Stimulated activated CD4-positive, alpha-beta T cell treated with anti-CD3 and anti-CD28 coated beads, Interleukin-12 subunit alpha, Interleukin-12 subunit beta, amount 100 ng/mL, for 48 hours (primary cell): ENCODE data around the gene KCTD5.
A peak's percentile ranks its signal among the peaks of the same experiment; 100 is the strongest.

Experiments used
- DNase-seq, 3 donors: peaks; one replicate each; pipeline ENCODE4 v3.0.0-alpha.2; 2020; ENCODE audit warnings: low read depth in 2 of 3, low spot score in 1 of 3

KCTD5 gene

DNA sequence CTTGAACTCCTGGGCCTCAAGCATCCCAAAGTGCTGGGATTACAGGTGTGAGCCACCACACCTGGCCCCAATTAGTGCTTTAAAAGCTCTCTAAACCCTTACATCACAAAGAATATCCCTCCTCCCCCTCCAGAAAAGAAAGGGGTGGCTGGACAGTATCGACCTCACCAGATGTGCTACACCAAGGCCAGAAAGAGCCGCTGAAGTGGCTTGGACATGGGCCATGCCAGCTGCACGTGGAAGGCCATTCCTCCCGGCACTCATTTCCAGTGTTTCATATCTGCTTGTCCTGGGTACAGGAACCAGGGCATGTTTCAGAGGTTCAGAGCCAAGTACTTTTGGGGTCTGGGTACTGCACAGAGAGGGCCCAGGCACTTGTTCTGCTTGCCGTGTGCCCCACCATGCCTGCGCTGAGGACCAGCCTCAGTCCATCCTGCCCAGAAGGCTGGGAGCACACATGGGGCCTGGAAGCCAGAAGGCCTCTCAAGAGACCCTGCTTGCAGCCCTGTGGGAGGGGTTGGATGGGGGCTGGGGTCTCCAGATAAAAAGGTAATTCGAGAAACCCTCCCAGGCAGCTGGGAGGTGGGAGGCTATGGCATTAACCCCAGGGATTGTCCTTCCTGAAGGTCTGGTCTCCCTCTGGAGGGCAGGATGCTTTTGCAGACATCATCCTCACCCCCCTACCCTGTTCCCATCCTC lies 66.6 kb downstream of the KCTD5 start:
- no peak for DNase-seq

DNA sequence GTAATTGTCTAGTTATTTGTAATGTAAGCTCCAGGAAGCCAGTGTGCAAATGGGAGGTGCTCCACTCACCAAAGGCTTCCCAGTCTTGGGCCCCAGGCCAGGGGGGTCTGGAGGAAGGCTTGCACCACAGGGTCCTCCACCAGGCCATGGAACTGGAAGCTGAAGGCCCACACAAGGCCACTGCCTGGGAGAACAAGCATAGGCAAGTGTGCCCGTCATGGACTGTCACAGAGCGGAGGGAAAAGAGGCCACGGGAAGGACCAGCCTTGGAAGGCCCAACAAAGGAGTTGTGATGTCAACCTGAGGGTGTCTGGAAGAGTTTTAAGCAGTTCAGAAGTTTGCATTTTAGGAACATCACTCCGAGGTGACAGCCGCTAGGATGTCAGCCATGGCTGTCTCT lies 67.2 kb downstream of the KCTD5 start:
- no peak for DNase-seq

DNA sequence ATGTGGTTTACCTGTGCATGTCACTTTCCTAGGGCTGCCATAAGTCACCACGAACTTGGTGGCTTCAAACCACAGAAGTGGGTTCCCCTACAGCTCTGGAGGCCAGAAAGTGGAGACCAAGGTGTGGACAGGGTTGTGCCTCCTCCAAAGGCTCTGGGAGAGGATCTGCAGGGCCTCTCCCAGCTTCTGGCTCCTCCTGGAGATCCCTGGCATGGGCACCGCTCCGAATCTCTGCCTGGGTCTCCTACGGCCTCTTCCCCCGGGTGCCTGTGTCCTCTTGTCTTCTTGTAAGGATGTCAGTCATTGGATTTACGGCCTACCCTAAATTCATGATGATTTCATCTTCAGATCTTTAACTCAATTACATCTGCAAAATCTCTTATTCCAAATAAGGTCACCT lies 67.6 kb downstream of the KCTD5 start:
- DNase-seq = no peak

DNA sequence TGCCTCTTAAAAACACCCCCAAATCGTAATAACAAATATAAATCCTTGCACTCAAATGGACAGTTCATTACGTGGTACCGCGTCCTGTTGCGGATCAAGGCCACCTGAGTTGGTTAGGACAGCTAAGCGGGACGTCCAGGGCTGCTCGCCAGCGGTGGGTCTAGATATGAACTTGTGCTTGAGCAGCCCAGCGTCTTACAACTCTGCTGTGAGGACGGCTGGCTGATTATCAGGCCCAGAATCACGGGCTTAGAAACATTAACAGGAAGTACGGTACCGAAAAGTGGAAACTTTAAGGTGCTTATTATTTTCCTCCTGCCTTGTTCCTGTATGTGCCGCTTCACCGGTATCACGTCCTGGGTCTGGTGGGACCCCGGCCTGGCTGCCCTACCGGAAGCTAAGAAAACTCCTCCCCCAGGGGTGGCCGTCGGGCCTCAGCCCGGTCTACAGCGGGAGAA lies 69.3 kb downstream of the KCTD5 start:
- DNase-seq = peak in 1 of 3 donors; percentile 50

DNA sequence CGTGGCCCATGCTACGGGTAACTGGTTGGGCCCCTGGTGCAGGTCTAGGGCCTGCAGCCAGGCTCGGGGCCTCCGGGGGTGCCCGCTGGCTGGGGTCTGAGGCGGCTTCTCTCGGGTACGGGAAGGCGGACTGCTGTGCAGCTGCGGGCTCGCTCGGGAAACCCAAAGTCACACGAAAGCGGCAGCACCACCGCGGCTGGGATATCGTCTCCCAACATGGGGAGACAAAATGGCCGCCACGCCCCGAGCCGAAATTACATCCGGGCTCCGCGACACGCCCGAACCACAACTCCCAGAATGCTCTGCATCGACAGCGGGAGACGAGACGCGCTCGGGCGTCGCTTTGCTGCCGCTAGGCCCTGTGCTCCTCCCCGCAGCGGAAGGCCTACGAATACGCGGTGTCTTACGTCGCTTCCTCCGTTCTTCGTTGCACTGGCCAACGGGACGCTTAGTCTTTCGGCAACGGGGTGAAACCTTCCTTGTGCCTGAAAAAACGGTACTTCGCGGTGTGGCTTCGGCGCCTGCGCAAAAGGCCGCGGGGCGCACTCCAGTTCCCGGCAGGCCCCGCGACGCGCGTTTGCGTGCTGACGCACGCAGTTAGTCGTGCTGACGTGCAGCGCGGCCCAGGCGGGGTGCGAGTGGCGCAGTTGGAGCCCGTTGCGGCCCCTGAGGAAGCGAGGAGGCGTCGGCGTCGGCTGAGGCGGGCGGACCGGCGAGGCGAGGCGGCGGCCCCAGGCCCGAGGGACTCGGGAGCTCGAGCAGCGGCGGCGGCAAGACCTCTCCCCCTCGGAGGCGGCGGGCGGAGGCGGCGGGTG lies 69.9 kb downstream of the KCTD5 start, which contains the start of gene SRRM2:
TSS of gene SRRM2 (plus strand) at position 604 of the 815 bp plus-strand sequence. CDS start 3,727 bp downstream, outside the sequence.
- DNase-seq = peak; percentile 86 to 92 (median 92)

DNA sequence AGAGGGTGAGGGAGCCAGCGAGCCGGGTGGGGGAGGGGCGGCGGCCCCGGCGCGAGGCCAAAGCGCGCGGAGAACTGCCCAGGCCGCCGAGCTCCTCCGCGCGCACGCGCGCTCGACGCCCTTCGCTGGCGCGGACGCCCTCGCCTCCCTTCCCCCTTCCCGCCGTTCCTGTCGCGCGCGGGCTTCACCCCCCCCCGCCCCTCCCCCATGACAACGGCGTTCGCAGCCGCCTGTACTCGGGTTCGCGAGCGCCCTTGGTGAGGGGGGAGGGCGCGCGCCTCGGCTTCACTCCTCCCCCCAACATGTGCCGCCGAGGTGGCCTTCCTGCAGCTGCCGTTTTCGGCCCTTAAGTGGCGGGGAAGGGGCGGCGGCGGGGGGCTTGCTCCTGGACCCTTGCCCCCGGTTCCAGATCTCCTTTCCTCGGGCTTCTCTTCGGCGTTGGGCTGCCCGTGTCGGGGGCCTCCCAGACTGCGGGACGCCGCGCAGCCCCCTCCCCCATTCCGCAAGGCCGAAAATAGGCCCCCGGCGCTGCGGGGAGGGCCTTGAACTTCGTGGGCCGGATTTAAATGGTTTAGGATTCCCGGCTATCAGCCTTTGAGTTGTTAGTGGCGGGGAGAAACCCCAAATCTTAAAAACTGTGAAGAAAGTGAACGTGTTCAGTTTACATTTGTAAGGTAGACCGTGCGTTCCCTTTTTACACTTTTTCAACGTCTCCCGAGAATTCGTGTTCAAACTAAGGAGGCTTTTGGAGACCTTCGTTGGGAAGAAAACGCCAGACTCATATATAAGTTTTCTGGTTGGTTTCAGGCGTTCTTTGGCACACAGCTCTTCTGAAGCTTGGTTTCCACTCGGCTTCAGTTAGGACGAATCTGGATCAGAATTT lies 70.8 kb downstream of the KCTD5 start:
- peak in 2 of 3 donors; percentile 50 to 77 for DNase-seq

DNA sequence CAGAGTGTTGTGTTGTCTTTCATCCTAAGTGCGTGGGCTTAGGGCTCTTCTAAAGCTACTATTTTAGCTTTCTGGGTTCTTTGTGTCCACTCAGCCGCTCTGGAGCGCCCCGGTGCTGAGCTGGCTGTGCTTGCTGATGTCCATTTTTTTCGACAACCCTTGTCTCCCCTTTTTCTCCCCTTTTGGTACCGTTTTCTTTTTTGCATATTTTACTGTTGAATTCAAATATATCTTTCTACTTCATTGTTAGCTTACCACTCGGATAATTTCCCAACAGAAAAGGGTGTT lies 71.4 kb downstream of the KCTD5 start:
- DNase-seq = no peak

DNA sequence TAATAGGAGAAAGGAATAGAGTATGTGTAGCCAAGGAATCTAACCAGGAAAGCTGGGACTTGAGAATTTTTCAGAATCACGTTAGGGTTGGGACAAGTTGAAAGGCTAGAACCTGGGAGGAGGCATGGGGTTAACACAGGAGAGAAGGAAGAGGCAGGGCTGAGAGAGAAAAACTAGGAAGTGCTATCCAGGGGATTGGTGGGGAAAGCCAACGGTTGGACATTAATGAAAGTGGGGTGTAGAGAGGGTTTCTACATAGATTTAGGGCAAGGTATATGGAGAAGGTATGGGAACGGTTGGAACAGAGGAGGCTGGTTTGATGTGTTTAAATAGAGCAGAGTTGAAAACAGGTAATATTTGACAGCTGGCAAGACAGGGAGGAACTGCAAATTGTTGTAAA lies 72.8 kb downstream of the KCTD5 start:
- DNase-seq = no peak

DNA sequence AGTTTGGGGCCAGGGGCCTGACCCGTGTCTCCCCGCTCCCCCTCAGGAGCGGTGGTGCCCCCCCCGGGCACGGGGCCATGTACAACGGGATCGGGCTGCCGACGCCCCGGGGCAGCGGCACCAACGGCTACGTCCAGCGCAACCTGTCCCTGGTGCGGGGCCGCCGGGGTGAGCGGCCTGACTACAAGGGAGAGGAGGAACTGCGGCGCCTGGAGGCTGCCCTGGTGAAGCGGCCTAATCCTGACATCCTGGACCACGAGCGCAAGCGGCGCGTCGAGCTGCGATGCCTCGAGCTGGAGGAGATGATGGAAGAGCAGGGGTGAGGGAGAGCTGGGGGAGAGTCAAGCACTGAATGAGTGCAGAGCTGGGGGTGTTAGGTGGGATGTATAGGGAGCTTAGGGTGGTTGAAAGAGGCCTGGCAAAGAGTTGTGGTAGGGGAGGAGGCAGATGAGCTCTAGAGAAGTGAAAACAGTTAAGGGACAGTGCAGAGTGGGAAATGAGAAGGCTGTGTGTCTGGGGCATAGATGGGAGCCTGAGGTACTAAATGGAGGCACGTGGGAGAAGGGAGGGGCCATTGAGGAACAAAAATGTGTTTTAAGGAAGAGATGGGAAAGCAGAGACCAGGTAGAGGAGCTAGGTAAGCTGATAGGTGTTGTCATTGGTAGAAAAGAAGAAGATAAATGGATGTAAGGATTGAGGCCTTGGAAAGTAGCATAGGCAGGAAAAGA lies 74.1 kb downstream of the KCTD5 start:
- DNase-seq = no peak

DNA sequence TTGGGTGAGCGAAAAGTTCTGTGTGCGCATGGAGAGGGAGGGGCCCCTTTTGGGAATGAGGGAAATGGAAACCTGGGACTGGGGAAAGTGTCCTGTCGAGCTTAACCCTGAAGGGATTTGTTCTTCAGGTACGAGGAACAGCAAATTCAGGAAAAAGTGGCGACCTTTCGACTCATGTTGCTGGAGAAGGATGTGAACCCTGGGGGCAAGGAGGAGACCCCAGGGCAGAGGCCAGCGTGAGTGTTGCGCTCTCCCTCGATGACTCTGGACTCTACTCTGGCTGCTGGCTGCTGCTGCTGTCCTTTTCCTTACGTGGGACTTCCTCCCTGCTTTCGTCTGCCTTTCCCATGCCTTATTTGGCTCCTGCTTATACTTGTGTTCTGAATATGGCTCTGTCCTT lies 75.0 kb downstream of the KCTD5 start:
- no peak for DNase-seq
